ENCODE data around the gene MMS19.

The MMS19 gene

DNA sequence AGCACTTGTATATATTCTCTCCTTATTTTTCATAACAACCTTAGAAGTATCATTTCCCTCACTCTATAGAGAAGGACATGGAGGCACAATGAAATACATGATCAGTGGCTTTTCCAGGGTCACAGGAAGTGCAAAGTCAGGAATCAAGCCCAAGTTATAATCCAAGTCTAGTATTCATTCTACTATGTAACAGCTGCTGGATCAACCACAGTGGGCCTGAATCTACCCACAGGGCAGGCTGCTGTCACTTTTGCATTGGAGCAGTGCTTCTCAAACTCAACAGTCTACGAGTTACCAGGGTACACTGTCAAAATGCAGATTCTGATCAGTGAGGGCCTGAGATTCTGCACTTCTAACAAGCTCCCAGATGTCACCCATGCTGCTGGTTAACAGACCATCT, 34.0 kb downstream of the MMS19 start:
- Mint-ChIP-seq H3K9me3 (no peaks in the 10 kb centered on the region), H3K27ac (peak overlapping the region in 2 of 3 experiments; percentile 53), H3K4me1 (peaks cover 5% of the 10 kb centered on the region), H3K36me3 (ENCODE audit: low read depth) (peaks cover 66% of the 10 kb centered on the region), H3K27me3 (ENCODE audit: low read depth) (no peaks in the 10 kb centered on the region), H3K4me3 (no peak overlapping the region)
- TF ChIP-seq, protein P1, sequence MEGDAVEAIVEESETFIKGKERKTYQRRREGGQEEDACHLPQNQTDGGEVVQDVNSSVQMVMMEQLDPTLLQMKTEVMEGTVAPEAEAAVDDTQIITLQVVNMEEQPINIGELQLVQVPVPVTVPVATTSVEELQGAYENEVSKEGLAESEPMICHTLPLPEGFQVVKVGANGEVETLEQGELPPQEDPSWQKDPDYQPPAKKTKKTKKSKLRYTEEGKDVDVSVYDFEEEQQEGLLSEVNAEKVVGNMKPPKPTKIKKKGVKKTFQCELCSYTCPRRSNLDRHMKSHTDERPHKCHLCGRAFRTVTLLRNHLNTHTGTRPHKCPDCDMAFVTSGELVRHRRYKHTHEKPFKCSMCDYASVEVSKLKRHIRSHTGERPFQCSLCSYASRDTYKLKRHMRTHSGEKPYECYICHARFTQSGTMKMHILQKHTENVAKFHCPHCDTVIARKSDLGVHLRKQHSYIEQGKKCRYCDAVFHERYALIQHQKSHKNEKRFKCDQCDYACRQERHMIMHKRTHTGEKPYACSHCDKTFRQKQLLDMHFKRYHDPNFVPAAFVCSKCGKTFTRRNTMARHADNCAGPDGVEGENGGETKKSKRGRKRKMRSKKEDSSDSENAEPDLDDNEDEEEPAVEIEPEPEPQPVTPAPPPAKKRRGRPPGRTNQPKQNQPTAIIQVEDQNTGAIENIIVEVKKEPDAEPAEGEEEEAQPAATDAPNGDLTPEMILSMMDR (IDR thresholded peaks at IDR 0.05; ENCODE audit: unreplicated experiment in 3 of 3): no peak

- Mint-ChIP-seq H3K27ac (peak overlapping the region in 2 of 3 experiments; percentile 53), H3K9me3 (no peaks in the 10 kb centered on the region), H3K4me3 (no peak overlapping the region), H3K4me1 (peaks cover 5% of the 10 kb centered on the region), H3K27me3 (ENCODE audit: low read depth) (no peaks in the 10 kb centered on the region), H3K36me3 (ENCODE audit: low read depth) (peaks cover 69% of the 10 kb centered on the region)
- TF ChIP-seq, protein P1 (IDR thresholded peaks at IDR 0.05; ENCODE audit: unreplicated experiment in 3 of 3): peak; percentile 76 to 84 (median 81)
These were observed 34.7 kb downstream of the MMS19 start for GRCh38 chr10:97463363-97464132.

DNA sequence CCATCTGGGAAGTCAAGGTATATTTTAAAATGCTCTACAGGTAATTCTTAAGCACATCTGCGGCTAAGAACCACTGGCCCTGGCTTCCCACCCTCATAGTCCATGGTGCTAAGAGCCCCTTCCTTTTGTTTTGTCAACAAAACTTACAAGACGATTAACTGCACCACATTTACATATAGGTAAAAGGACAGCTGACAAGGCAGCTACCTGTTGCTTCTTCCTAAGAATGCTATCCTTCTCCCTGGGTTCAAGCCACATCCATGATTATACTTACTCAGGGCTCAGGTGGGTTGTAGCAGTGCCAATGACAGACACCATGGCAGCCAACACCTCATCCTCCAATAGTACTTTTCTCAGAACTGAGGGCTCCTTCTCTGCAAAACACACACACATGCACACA, 35.9 kb downstream of the MMS19 start:
- H3K4me3 Mint-ChIP-seq: no peak overlapping the region
- H3K9me3 Mint-ChIP-seq: no peaks in the 10 kb centered on the region
- no peaks in the 10 kb centered on the region for H3K27me3 Mint-ChIP-seq (ENCODE audit: low read depth)
- peaks cover 73% of the 10 kb centered on the region for H3K36me3 Mint-ChIP-seq (ENCODE audit: low read depth)
- H3K4me1 Mint-ChIP-seq: peaks cover 5% of the 10 kb centered on the region
- H3K27ac Mint-ChIP-seq: no peak overlapping the region
- TF ChIP-seq, protein P1 (IDR thresholded peaks at IDR 0.05; ENCODE audit: unreplicated experiment in 3 of 3): no peak

DNA sequence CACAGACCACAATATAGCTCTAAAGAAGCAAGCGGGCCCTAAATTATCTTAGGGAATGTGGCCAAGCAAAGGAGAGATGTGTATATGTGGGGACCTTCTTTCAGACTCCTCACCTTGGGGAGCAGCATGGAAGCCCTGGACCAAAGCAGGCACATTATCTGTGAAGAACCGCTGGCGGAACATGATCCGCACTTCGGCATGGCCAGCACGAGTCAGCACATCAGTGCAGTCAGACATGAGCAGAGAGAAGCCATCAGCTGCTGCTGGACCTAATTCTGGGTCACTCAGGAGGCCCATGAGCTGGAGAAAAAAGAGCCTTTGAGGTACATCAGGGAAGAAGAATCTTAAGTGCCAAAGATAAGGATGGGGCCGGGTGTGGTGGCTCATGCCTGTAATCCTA, 38.3 kb downstream of the MMS19 start:
- no peak overlapping the region for H3K4me3 Mint-ChIP-seq
- peaks cover 5% of the 10 kb centered on the region for H3K4me1 Mint-ChIP-seq
- TF ChIP-seq, protein P1 (IDR thresholded peaks at IDR 0.05; ENCODE audit: unreplicated experiment in 3 of 3): no peak
- no peak overlapping the region for H3K27ac Mint-ChIP-seq
- H3K36me3 Mint-ChIP-seq (ENCODE audit: low read depth): peaks cover 80% of the 10 kb centered on the region
- H3K27me3 Mint-ChIP-seq (ENCODE audit: low read depth): no peaks in the 10 kb centered on the region
- H3K9me3 Mint-ChIP-seq: no peaks in the 10 kb centered on the region

- Mint-ChIP-seq H3K4me1 (peaks cover 2% of the 10 kb centered on the region), H3K9me3 (no peaks in the 10 kb centered on the region), H3K4me3 (no peak overlapping the region), H3K36me3 (ENCODE audit: low read depth) (peaks cover 82% of the 10 kb centered on the region), H3K27ac (no peak overlapping the region), H3K27me3 (ENCODE audit: low read depth) (no peaks in the 10 kb centered on the region)
- TF ChIP-seq, protein P1 (IDR thresholded peaks at IDR 0.05; ENCODE audit: unreplicated experiment in 3 of 3): no peak
These were observed 39.1 kb downstream of the MMS19 start for GRCh38 chr10:97459111-97459510.

DNA sequence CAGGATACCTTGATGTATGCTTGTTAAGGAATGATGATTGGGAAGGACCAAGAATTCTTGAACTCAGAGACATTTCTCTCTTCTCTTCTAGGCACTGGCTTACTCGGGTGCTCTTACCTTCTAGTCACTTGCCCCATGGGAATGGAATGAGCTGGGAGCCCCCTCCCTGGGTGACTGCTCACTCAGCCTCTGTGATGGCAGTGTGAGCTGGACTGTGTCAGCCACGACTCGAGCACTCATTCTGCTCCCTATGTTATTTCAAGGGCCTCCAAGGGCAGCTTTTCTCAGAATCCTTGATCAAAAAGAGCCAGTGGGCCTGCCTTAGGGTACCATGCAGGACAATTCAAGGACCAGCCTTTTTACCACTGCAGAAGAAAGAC, 41.5 kb downstream of the MMS19 start:
- H3K27me3 Mint-ChIP-seq (ENCODE audit: low read depth): no peaks in the 10 kb centered on the region
- peaks cover 82% of the 10 kb centered on the region for H3K36me3 Mint-ChIP-seq (ENCODE audit: low read depth)
- H3K4me1 Mint-ChIP-seq: no peaks in the 10 kb centered on the region
- no peaks in the 10 kb centered on the region for H3K9me3 Mint-ChIP-seq
- no peak overlapping the region for H3K4me3 Mint-ChIP-seq
- TF ChIP-seq, protein P1 (IDR thresholded peaks at IDR 0.05; ENCODE audit: unreplicated experiment in 3 of 3): no peak
- peak overlapping the region in 1 of 3 experiments; percentile 48 for H3K27ac Mint-ChIP-seq
